ENCODE results near the gene ANAPC2. TPM values are rescaled to one million over a fixed set of nuclear protein-coding genes. Genes with fewer than 3 reads are reported as not detected.

Gene ANAPC2
- total and polyA plus RNA-seq, 4 donors: 9.3 to 32.6 (median 19.6) TPM

GRCh38 chr9:137183980-137184595 is 4.3 kb downstream of the ANAPC2 start:
- Histone ChIP-seq H3K9me3 (ENCODE audit: control insufficient read depth in 4 of 4, low read length in 3 of 4) (no peaks in the 10 kb centered on the region), H3K27me3 (ENCODE audit: control insufficient read depth in 4 of 4, insufficient read depth in 4 of 4, low read length in 3 of 4) (no peaks in the 10 kb centered on the region), H3K4me3 (ENCODE audit: low read depth in 1 of 3, low read length in 3 of 3) (no peak overlapping the region), H3K27ac (ENCODE audit: low read depth in 1 of 2, low read length in 2 of 2) (no peak overlapping the region), H3K9ac (ENCODE audit: low read depth in 1 of 2, low read length in 2 of 2) (no peak overlapping the region), H3K4me1 (ENCODE audit: control insufficient read depth in 4 of 4, insufficient read depth in 4 of 4, low read length in 3 of 4) (peaks cover 12 to 25% (median 22%) of the 10 kb centered on the region in 4 donors), H3K36me3 (ENCODE audit: control insufficient read depth in 4 of 4, insufficient read depth in 3 of 4, low read depth in 1 of 4, low read length in 3 of 4) (peaks cover 15 to 63% (median 23%) of the 10 kb centered on the region in 4 donors)
- WGBS: 95% methylated on average over 27 of the region's 27 CpGs
- no peak for TF ChIP-seq JUND (IDR thresholded peaks at IDR 0.05)
- TF ChIP-seq, protein P1, sequence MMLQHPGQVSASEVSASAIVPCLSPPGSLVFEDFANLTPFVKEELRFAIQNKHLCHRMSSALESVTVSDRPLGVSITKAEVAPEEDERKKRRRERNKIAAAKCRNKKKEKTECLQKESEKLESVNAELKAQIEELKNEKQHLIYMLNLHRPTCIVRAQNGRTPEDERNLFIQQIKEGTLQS (IDR thresholded peaks at IDR 0.05): no peak
- no peak for TF ChIP-seq REST (IDR thresholded peaks at IDR 0.05)
- no peak for TF ChIP-seq TAF1 (conservative IDR thresholded peaks at IDR 0.05)
- no peak for TF ChIP-seq HNF4G (IDR thresholded peaks at IDR 0.05)
- TF ChIP-seq RAD21 (IDR thresholded peaks at IDR 0.05): no peak
- no peak for TF ChIP-seq YY1 (IDR thresholded peaks at IDR 0.05)
- no peak for TF ChIP-seq NR2F2 (IDR thresholded peaks at IDR 0.05)
- TF ChIP-seq MAX (IDR thresholded peaks at IDR 0.05): no peak
- TF ChIP-seq HNF4A (conservative IDR thresholded peaks at IDR 0.05): no peak
- TF ChIP-seq FOXA2 (IDR thresholded peaks at IDR 0.05): no peak
- TF ChIP-seq SP1 (IDR thresholded peaks at IDR 0.05): no peak
- DNase-seq (ENCODE audit: low spot score): no peak

DNA sequence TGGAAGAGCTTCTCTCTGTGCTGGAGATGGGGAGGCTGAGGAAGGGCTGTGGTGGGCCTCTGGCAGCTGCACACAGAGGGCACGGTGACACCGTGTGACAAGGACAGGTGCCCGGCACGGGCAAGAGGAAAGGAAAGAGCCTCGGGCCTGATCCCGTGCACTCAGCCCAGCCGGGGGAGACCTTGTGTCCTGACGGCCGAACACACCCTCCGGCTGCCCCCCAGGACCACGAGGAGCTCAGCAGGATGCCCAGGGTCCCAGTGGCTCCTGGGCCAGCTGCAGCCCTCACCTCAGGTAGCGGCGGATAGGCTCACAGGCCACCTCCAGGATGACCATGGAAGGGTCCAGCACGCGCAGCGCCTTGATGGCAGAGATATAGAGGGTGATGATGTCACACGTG is 5.5 kb downstream of the ANAPC2 start:
- no peak overlapping the region for H3K4me3 ChIP-seq (ENCODE audit: low read depth in 1 of 3, low read length in 3 of 3)
- TF ChIP-seq FOXA1 (IDR thresholded peaks at IDR 0.05) (no peak), HNF4A (conservative IDR thresholded peaks at IDR 0.05) (no peak)
- H3K9ac ChIP-seq (ENCODE audit: low read depth in 1 of 2, low read length in 2 of 2): no peak overlapping the region
- WGBS: 96% methylated on average over 17 of the region's 17 CpGs
- H3K27me3 ChIP-seq (ENCODE audit: control insufficient read depth in 4 of 4, insufficient read depth in 4 of 4, low read length in 3 of 4): no peaks in the 10 kb centered on the region
- H3K4me1 ChIP-seq (ENCODE audit: control insufficient read depth in 4 of 4, insufficient read depth in 4 of 4, low read length in 3 of 4): peaks cover 12 to 20% (median 19%) of the 10 kb centered on the region in 4 donors
- H3K36me3 ChIP-seq (ENCODE audit: control insufficient read depth in 4 of 4, insufficient read depth in 3 of 4, low read depth in 1 of 4, low read length in 3 of 4): peaks cover 15 to 68% (median 26%) of the 10 kb centered on the region in 4 donors
- H3K9me3 ChIP-seq (ENCODE audit: control insufficient read depth in 4 of 4, low read length in 3 of 4): no peaks in the 10 kb centered on the region
- H3K27ac ChIP-seq (ENCODE audit: low read depth in 1 of 2, low read length in 2 of 2): no peak overlapping the region
- no peak for DNase-seq (ENCODE audit: low spot score)

DNA sequence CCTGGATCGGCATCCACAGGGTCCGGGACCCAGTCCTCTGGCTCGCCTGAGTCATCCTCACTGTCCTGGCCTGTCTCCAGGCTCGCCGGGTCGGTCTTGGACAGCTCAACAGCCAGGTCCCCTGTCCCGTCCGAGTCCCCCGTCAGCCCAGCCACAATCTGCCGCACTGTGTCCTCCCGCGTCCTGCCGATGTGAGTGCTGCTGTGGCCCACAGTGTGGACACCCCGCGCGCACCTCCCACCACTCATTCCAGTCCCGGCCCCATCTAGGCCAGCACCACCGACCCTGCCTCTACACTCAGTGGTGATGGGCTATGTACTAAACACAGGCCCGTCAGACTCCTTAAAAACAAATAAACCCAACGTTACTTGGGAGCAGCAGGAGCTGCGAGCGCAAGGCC is 6.7 kb downstream of the ANAPC2 start:
- WGBS: 96% methylated on average over 22 of the region's 22 CpGs
- TF ChIP-seq, protein P1 (IDR thresholded peaks at IDR 0.05): no peak
- TF ChIP-seq HNF4G (IDR thresholded peaks at IDR 0.05): no peak
- TF ChIP-seq, protein P2, sequence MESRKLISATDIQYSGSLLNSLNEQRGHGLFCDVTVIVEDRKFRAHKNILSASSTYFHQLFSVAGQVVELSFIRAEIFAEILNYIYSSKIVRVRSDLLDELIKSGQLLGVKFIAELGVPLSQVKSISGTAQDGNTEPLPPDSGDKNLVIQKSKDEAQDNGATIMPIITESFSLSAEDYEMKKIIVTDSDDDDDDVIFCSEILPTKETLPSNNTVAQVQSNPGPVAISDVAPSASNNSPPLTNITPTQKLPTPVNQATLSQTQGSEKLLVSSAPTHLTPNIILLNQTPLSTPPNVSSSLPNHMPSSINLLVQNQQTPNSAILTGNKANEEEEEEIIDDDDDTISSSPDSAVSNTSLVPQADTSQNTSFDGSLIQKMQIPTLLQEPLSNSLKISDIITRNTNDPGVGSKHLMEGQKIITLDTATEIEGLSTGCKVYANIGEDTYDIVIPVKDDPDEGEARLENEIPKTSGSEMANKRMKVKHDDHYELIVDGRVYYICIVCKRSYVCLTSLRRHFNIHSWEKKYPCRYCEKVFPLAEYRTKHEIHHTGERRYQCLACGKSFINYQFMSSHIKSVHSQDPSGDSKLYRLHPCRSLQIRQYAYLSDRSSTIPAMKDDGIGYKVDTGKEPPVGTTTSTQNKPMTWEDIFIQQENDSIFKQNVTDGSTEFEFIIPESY (IDR thresholded peaks at IDR 0.05): no peak
- Histone ChIP-seq H3K4me1 (ENCODE audit: control insufficient read depth in 4 of 4, insufficient read depth in 4 of 4, low read length in 3 of 4) (peaks cover 2 to 9% (median 7%) of the 10 kb centered on the region in 4 donors), H3K27ac (ENCODE audit: low read depth in 1 of 2, low read length in 2 of 2) (no peak overlapping the region), H3K9ac (ENCODE audit: low read depth in 1 of 2, low read length in 2 of 2) (no peak overlapping the region), H3K36me3 (ENCODE audit: control insufficient read depth in 4 of 4, insufficient read depth in 3 of 4, low read depth in 1 of 4, low read length in 3 of 4) (peaks cover 15 to 70% (median 28%) of the 10 kb centered on the region in 4 donors), H3K27me3 (ENCODE audit: control insufficient read depth in 4 of 4, insufficient read depth in 4 of 4, low read length in 3 of 4) (no peaks in the 10 kb centered on the region), H3K4me3 (ENCODE audit: low read depth in 1 of 3, low read length in 3 of 3) (no peak overlapping the region), H3K9me3 (ENCODE audit: control insufficient read depth in 4 of 4, low read length in 3 of 4) (no peaks in the 10 kb centered on the region)
- no peak for DNase-seq (ENCODE audit: low spot score)
